Testis (tissue), 3 donors: ENCODE measurements around the gene STIM1. TPM values are rescaled to one million over a fixed set of nuclear protein-coding genes. Genes with fewer than 3 reads are reported as not detected.

ENCODE experiments used
- DNase-seq: peaks from one replicate; pipeline ENCODE4 v3.0.0-alpha.2; 2019
- H3K27ac ChIP-seq, 2 donors: fragments of 200-600 bp; sonication (generic); one replicate each; pipeline ENCODE4 v1.5.1; 2019
- H3K27me3 ChIP-seq: fragments of 200-600 bp; sonication (generic); one replicate; pipeline ENCODE4 v1.5.1; 2019
- H3K36me3 ChIP-seq: fragments of 200-600 bp; sonication (generic); one replicate; pipeline ENCODE4 v1.5.1; 2017; ENCODE audit warnings: low read depth; ENCODE audit errors: missing control alignments
- H3K4me1 ChIP-seq: fragments of 200-600 bp; sonication (generic); one replicate; pipeline ENCODE4 v1.5.1; 2019
- H3K4me3 ChIP-seq, 2 donors: fragments of 200-600 bp; sonication (generic); one replicate each; pipeline ENCODE4 v1.5.1; 2017 to 2019
- H3K9me3 ChIP-seq: fragments of 200-600 bp; sonication (generic); one replicate; pipeline ENCODE4 v1.5.1; 2017
- POLR2A ChIP-seq: fragments of 450-650 bp; IDR thresholded peaks from one replicate; pipeline ENCODE4 v1.6.1; 2017; ENCODE audit warnings: antibody characterized with exemption, mild to moderate bottlenecking, moderate library complexity
- WGBS, 2 donors: methylation state at CpG; one replicate each; pipeline ENCODE4 v1.1.5; 2018; 5-methylcytosine and 5-hydroxymethylcytosine counted together
- intact Hi-C: fragments of 100-400 bp; cut with DNase I; formaldehyde crosslinking; loops from one replicate; pipeline ENCODE4 v1.15.1; 2023; ENCODE audit warnings: low total_unique reads
- polyA plus RNA-seq: library from polyadenylated mRNA; stranded (reverse); fragments of 350-450 nt; fragmentation: Illumina TruSeq; extraction: RNeasy Lipid Tissue Mini Kit (QIAGEN cat#74804); gene quantifications from one replicate; pipeline ENCODE4 v1.2.3, GENCODE V29; 2014; ENCODE audit warnings: low read depth, low replicate concordance; ENCODE audit not compliant: insufficient read depth
- total RNA-seq, 2 donors: library from RNA; depleted of rRNA; stranded (reverse); fragments of >200 nt; gene quantifications; one replicate each; pipeline ENCODE4 v1.2.3, GENCODE V29; 2016
- TF ChIP-seq, protein P1 (sequence below), 3 experiments: fragments of 450-650 bp in 2 of 3; fragments of 200-600 bp in 1 of 3; sonication (generic) in 1 of 3; IDR thresholded peaks; one replicate each; pipeline ENCODE4 v1.5.1; 2016 to 2019; ENCODE audit warnings: antibody characterized with exemption in 3 of 3, mild to moderate bottlenecking in 2 of 3, moderate library complexity in 1 of 3

STIM1 gene
- total and polyA plus RNA-seq, 3 donors from 2014 or later, result 78.2 to 95.5 (median 87.1) TPM

DNA sequence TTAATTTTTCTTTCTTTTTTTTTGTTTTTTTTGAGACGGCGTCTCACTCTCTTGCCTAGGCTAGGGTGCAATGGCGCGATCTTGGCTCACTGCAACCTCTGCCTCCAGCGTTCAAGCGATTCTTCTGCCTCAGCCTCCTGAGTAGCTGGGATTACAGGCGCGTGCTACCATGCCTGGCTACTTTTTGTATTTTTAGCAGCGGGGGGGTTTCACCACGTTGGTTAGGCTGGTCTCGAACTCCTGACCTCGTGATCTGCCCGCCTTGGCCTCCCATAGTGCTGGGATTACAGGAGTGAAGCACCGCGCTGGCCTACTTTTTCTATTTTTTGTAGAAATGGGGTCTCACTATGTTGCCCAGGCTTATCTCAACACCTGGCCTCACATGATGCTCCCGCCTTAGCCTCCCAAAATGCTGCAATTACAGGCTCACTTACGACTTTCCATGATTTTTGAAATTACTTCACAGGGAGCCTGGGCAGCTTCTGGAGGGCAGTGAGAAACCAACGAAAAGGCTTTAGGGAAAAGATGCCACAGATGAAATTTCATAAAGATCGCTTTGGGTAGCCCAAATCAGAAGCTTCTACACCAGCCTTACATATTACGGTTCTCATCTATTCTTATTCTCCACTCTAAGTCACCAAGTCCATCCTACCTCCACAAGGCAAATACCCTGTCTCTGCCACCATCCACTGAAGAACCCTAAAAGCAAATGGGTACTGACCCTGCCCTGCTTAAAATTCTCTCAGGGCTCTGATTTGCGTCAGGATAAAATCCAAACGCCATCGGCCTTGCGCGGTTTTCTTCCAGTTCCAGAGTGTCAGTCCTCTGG is 238.3 kb downstream of the STIM1 start:
- WGBS, 2 donors, result 49 to 51% methylated on average over 24 to 25 of the region's 25 CpGs
- Histone ChIP-seq H3K4me3 (peak overlapping the region; percentile 79 to 81), H3K4me1 (peaks cover 13% of the 10 kb centered on the region), H3K27ac (peak overlapping the region; percentile 91 to 96), H3K9me3 (no peaks in the 10 kb centered on the region), H3K27me3 (no peaks in the 10 kb centered on the region), H3K36me3 (no peaks in the 10 kb centered on the region)
- TF ChIP-seq, protein P1, sequence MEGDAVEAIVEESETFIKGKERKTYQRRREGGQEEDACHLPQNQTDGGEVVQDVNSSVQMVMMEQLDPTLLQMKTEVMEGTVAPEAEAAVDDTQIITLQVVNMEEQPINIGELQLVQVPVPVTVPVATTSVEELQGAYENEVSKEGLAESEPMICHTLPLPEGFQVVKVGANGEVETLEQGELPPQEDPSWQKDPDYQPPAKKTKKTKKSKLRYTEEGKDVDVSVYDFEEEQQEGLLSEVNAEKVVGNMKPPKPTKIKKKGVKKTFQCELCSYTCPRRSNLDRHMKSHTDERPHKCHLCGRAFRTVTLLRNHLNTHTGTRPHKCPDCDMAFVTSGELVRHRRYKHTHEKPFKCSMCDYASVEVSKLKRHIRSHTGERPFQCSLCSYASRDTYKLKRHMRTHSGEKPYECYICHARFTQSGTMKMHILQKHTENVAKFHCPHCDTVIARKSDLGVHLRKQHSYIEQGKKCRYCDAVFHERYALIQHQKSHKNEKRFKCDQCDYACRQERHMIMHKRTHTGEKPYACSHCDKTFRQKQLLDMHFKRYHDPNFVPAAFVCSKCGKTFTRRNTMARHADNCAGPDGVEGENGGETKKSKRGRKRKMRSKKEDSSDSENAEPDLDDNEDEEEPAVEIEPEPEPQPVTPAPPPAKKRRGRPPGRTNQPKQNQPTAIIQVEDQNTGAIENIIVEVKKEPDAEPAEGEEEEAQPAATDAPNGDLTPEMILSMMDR (IDR thresholded peaks at IDR 0.05), result no peak
- no peak for TF ChIP-seq POLR2A
- no peak for DNase-seq
- intact Hi-C loops, result no loop called here

DNA sequence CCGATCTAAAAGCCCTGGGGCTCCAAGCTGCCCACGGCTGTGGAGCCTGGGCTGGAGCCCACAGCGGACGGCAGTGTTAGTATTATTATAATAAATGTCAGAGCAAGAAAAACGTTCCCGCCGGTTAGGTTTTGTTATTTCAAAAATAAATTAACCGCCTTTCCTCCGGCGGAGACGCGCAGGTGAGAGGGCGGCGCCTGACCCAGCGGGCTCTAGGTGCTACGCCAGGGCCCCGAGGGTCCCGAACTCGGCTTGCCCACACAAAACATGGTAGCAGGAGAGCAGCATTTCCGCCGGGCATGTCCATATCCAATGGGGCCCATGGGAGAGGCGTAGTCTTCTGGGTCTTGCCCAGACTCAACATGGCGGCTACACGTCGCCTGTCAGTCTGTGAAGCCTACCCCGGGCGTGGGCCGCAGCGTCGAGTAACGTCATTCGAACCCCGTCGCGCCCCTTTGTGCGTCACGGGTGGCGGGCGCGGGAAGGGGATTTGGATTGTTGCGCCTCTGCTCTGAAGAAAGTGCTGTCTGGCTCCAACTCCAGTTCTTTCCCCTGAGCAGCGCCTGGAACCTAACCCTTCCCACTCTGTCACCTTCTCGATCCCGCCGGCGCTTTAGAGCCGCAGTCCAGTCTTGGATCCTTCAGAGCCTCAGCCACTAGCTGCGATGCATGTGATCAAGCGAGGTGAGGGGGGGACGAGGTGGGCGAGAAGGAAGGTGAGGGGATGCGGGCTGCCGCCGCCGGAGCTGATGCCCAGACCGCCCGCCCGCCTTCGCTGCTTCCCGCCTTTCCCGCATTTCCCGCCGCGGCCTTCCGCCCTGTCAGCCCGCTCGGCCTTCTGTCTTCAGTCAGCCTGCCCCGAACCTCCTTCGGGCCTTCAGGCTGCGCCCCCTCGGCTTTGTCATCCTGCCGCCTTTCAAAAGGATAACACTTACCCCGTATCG is 239.2 kb downstream of the STIM1 start, which contains the start of gene RRM1:
Gene RRM1 (plus strand): TSS at position 452 of the 944 bp plus-strand sequence. CDS start 214 bp downstream, at position 666.
- Histone ChIP-seq H3K4me3 (peak within 1 kb of the TSS; percentile 79 to 81), H3K27ac (peak within 1 kb of the TSS; percentile 91 to 96), H3K9me3 (no peaks in the 10 kb centered on the region), H3K4me1 (peaks cover 13% of the 10 kb centered on the region), H3K27me3 (no peaks in the 10 kb centered on the region), H3K36me3 (no peaks in the 10 kb centered on the region)
- WGBS, 2 donors, result 1% methylated on average over 45 to 74 of the region's 74 CpGs
- TF ChIP-seq, protein P1 (IDR thresholded peaks at IDR 0.05), result no peak
- no peak for TF ChIP-seq POLR2A
- peak; percentile 97 for DNase-seq
- intact Hi-C loops, result no loop called here

DNA sequence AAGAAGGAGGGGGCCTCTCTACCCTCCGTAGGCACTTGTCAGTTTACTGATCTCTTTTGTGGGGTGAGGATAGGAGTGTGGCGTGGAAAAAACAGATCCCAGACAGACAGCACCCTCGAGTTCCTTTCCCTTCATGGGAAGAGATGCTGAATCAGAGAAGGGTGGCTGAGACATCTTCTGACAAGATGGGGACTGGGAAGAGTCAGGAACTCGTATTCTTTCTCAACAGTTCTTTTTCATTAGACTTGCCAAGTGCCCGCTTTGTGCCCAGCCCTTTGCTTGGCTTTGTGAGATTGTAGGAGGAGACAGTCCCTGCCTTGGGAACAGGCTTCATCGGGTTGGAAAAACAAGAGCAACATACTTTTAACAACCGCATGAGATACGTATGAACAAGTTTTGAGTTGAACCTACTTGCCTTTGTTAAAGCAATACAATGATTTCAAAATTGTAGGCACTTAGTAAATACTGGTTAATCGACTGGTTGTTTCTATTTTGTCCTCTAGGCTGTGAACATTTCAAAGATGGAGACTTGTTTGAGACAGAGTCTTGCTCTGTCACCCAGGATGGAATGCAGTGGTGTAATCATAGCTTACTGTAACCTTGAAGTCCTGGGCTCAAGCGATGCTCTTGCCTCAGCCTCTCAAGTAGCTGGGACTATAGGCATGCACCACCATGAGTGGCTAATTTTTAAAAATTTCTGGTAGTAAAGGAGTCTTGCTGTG is 240.2 kb downstream of the STIM1 start:
- H3K4me1 ChIP-seq, result peaks cover 13% of the 10 kb centered on the region
- peak overlapping the region; percentile 79 to 81 for H3K4me3 ChIP-seq
- WGBS, 2 donors, result 10 to 18% methylated on average over 10 of the region's 10 CpGs
- TF ChIP-seq POLR2A, result no peak
- TF ChIP-seq, protein P1 (IDR thresholded peaks at IDR 0.05), result no peak
- no peaks in the 10 kb centered on the region for H3K9me3 ChIP-seq
- DNase-seq, result no peak
- peak overlapping the region; percentile 91 to 96 for H3K27ac ChIP-seq
- H3K36me3 ChIP-seq, result no peaks in the 10 kb centered on the region
- no peaks in the 10 kb centered on the region for H3K27me3 ChIP-seq
- intact Hi-C loops, result no loop called here

DNA sequence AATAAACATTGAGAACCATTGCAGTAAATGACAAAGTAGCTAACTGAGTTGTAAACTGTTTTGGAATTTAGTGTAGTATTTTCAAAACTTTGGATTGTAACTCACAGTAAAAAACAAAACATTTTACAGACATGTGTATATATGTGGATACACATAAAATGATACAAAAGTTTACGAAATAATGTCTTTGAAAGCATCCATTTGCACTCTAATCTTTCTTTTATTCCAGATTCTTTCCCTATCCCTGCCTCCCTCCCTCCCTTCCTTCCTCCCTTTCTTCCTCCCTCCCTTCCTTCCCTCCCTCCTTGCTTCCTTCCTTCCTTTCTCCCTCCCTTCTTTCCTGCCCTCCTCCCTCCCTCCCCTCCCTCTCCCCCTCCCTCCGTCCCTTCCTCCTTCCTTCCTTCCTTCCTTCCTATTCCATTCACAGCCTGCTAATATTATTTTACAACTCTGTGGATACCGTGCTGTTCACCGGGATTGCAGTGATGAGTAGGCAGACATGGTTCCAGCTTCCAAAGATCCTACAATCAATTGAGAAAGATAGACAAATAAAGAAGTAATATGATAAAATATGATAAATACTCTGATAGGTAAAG is 242.7 kb downstream of the STIM1 start:
- Histone ChIP-seq H3K36me3 (no peaks in the 10 kb centered on the region), H3K9me3 (no peaks in the 10 kb centered on the region), H3K4me3 (no peak overlapping the region), H3K4me1 (peaks cover 13% of the 10 kb centered on the region), H3K27me3 (no peaks in the 10 kb centered on the region), H3K27ac (no peak overlapping the region)
- 81 to 85% methylated on average over 4 of the region's 4 CpGs for WGBS, 2 donors
- TF ChIP-seq, protein P1 (IDR thresholded peaks at IDR 0.05), result no peak
- TF ChIP-seq POLR2A, result no peak
- intact Hi-C loops, result no loop called here
- no peak for DNase-seq
